Lung microvascular endothelial cell (primary cell): ENCODE results near the gene CLCN2. TPM values are rescaled to one million over a fixed set of nuclear protein-coding genes. Genes with fewer than 3 reads are reported as not detected.

Experiments
- DNase-seq, 2 donors: peaks; one replicate each; pipeline versions ENCODE4 v3.0.0 to v3.0.0-alpha.2; 2010; ENCODE audit warnings: low read depth in 2 of 2
- total RNA-seq: library from RNA; depleted of rRNA; stranded (reverse); fragments of >200 nt; gene quantifications from 2 replicates; pipeline ENCODE4 v1.2.1, GENCODE V29; 2014

Gene CLCN2
- total RNA-seq, 1 donor from 2014 or later: 1.8 TPM

- no peak for DNase-seq
Measured at GRCh38 chr3:184360070-184360928, 1.1 kb downstream of the CLCN2 start.

GRCh38 chr3:184359610-184360009 is 1.8 kb downstream of the CLCN2 start:
- no peak for DNase-seq

DNA sequence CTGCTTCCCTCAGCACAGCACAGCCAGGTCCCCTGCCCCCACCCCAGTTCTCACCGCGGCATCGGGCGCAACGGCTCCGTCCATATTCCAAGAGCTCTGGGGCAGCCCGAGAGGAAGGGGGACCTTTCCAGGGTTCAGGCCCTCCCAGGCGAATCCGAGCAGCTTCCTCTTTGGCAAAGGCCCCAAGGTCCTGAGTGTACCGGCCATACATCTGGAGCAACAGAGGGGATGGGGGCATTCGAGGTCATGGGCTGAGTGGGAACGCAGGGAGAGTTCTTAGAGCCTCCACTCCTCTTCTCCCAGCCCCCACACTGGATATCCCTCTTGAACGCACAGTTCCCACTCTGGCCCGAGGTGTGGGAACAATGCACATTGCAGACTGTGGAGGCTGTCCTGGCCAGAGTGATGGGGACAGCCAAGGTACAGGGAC is 2.5 kb downstream of the CLCN2 start:
- no peak for DNase-seq

DNA sequence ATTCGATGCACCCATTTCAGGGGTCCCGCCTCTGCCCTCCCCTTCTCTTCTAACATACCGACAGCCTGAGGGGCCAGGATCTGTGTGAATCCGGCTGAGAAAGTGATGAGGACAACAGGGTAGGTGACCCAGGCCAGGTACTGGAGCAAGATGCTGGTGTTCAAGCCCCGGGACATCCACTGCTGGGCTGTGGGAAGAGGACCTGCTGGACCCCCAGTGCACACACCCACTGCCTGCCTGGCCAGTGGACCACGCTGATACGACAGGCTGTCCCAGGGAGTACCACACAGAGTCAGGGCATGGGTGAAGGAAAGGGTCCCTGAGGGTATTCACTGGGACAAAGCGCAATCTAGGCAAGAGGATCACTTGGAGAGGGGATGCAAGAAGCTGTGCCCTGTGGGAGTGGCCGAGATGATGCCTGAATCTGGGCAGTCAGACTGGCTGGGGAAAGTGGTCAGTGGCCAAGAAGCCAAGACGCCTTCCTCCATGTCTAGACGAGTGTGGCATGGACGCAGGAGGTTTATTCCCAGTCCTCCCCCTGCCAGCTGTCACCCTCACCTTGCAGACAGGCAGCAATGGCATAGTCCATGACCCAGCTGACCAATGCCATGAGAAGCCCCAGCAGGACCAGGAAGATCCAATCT is 3.2 kb downstream of the CLCN2 start:
- DNase-seq: no peak

DNA sequence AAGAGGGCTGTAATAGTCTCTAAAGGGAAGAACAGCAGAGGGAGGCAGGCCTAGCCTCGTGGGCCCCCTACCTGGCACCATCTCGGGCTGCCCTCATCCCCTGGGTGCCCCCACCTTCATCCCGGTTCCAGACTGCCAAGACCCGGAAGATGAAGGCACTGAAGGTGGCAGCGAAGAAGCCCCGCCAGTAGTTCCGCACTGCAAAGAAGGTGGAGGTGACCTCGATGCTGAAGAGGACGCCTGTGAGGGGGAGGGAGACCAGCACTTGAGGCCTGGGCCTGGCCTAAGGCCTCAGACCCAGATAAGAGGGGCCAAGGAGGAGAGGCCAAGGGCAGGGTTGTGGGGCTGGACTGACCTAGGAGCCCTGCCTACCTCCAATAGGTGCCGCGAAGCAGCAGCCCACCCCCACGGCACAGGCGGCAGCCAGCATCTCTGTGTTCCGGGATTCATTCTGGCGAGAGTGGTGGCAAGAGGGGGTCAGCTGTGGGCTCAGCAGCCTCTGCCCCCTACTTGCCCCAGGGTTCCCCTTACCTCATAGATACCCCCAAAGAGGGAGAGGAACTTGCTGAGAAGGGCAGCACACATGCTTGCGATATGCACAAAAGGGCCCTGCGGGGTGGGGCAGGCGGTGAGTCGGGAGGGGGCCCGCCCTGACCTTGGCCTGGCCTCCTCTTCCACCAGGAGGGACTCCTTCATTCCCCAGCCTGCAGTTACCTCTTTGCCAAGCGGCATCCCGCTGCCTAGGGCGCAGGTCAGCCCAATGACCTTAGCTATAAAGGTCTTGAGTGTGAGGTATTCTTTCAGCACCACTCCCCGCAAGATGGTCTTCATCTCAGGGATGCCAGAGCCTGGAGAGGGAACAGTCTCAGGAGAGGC is 3.9 kb downstream of the CLCN2 start:
- DNase-seq: no peak

GRCh38 chr3:184355261-184356040 is 6.0 kb downstream of the CLCN2 start:
- DNase-seq: no peak

GRCh38 chr3:184354754-184355153 is 6.7 kb downstream of the CLCN2 start:
- no peak for DNase-seq

GRCh38 chr3:184354121-184354728 is 7.2 kb downstream of the CLCN2 start:
- peak; percentile 43 to 62 for DNase-seq

DNA sequence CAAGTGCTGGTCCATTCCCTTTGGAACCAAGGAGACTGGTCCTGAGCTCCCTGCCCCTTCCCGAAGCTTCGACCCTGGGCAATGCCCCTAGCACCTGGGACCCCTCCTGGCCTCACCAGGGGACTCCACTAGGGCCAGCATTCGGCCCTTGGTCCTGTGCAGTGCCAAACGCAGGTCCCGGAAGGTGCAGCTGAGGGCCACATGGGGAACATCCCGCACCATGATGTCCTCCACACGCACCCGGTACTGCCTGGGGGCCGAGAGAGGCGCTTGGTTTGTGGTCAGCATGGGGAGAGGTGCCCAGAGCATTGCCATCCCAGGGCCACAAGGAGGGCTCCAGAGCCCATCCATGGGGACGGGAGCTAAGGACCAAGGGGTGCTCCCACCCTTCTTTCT is 7.9 kb downstream of the CLCN2 start:
- no peak for DNase-seq

GRCh38 chr3:184352897-184353545 is 8.4 kb downstream of the CLCN2 start:
- DNase-seq: no peak

DNA sequence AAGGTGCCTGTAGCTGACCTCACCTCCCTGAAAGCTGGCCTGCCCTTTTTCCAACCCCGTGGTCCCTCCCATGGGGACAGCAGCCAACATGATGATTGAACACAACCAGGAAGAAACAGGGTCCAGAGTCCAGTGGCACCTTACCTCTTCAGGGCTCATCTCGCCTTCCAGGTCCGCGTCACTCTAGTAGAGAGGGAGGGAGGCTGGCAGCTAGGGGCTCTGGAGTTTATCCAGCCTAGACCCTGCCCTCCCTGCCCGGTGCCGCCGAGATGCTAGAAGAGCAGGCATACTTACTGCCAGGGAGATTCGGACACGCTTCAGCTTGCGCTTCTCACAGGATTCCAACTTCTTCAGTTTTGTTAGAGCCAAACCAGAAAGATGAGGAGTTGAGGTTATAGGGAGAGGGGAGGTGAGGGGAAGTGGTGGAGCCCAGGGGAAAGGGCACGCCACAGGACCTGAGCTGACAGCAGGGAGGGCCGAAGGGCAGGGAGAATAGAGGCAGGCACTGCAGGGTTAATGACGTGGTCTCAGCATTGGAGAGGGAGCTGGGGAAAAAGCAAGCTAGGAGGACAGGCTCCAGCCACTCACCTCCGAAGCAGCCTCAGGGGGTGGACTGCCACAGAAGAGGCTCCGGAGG is 9.1 kb downstream of the CLCN2 start:
- DNase-seq: no peak

GRCh38 chr3:184351511-184352148 is 9.8 kb downstream of the CLCN2 start:
- DNase-seq: no peak

GRCh38 chr3:184350618-184351017 is 10.8 kb downstream of the CLCN2 start:
- no peak for DNase-seq

- no peak for DNase-seq
Measured at GRCh38 chr3:184349563-184350470, 11.6 kb downstream of the CLCN2 start.

DNA sequence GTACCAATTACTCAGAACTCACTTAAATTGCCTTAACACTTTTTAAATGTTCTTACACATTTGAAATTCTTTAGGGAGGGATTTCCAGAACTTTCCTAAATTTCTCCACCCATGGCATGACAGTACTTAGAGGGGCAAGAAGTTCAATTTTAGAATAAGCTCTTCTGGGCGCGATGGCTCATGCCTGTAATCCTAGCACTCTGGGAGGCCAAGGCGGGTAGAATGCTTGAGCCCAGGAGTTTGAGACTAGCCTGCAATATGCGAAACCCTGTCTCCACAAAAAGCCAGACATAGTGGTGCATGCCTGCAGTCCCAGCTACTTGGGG is 13.4 kb downstream of the CLCN2 start:
- no peak for DNase-seq

DNA sequence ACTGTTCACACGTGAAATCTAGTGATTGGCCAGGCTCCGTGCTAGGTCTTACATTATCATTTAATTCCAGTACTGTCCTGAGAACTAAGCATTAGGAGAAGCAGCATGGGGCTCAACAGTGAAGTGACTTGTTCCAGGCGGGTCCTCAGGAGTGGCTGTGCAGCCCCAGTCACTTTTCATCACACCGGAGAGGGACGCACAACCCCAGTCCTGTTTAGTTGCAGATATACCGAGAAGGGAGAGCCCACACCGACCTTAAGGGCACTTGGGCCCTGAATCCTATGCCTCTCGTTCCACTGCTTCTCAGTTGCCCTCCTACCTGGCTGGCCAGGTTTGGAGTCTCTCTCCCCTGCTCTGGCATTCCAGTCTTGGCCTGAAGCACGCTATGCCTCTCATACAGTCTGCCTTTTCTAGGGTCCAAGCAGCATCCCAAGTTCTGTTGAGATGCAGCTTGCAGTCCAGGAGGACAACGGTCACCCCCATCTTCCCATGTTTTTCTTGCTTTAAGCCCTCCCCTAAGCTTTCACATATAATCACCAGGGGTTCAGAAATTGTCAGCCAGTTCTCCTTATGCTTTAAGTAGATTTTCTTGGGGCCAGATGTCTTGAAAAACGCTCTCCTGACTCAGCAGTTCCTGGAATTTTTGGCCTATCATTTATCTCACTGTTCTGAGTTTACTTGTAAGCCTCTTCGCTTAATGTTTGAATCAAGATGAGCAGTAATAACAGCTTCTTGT is 13.9 kb downstream of the CLCN2 start:
- DNase-seq: no peak

- DNase-seq: no peak
Measured at GRCh38 chr3:184346480-184347190, 14.8 kb downstream of the CLCN2 start.
